GM21737 (cell line): ENCODE measurements around the gene RASSF10.

Experiments
- ATAC-seq: cut with Tn5 transposase; IDR thresholded peaks from one replicate; pipeline ENCODE4 v1.9.1; 2021; ENCODE audit warnings: mild to moderate bottlenecking, moderate library complexity; ENCODE audit not compliant: unreplicated experiment

RASSF10 gene

DNA sequence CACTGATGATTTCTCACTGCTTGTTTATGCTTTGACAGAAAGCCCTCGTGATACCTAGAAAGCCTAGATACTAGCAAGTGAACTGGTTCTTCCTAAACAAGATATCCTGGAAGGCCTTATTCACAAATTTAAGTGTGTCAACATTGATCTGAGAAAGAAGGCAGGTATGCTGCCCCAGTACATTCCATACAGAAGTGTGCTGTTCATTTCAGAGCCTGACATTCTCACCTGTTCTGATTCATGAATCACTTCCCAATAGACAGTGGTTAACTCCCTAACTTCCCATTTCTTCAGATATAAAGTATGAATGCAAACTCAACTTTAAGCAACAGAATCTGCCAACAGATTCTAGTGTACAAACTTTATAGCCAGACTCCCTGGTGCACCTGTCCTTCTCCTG lies 15.5 kb upstream of the RASSF10 start:
- ATAC-seq, result no peak

DNA sequence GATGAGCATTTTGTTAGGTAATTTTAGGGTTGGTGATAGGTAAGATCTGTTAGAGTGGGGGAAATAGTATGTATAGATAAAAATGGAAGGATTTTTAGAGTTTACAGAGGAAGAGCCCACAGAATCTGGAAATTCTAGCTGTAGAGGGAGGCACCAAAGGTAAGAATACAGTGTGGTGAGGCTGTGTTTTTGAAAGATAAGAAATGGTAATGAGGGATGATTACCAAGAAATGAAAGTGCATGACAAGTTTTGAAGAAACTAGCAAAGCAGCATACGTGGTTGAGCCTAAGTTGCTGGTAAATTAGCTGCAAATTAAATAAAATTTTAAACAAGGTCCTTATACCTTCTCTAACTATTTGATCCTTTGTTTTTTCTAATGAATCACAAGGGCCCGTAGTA lies 14.6 kb upstream of the RASSF10 start:
- no peak for ATAC-seq

DNA sequence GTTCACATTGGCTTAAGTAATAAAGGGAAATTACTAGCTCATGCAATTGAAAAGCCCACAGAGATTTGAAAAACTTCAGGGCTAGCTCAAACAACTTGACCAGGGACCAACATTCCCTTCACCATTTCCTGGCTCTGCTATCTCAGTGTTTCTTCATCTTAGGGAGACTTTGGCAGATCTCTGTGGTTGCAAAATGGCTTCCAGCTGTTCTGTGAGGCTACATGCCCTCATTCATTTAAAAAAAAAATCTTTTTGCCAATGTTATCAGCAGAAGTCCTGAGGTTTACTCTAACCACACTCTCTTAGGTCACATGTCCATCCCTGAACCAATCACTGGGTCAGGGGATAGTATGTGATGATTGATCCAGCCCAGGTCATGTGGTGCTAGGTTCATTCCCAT lies 13.9 kb upstream of the RASSF10 start:
- no peak for ATAC-seq

DNA sequence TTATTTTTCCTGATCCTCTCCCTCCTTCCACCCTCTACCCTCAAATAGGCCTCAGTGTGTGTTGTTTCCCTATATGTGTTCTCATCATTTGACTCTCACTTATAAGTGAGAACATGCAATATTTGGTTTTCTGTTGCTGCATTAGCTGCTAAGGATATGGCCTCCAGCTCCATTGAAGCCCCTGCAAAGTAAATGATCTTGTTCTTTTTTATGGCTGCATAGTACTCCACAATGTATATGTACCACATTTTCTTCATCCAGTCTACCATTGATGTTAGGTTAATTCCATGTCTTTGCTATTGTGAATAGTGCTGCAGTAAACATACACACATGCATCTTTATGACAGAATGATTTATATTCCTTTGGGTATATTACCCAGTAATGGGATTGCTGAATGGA lies 13.3 kb upstream of the RASSF10 start:
- no peak for ATAC-seq

DNA sequence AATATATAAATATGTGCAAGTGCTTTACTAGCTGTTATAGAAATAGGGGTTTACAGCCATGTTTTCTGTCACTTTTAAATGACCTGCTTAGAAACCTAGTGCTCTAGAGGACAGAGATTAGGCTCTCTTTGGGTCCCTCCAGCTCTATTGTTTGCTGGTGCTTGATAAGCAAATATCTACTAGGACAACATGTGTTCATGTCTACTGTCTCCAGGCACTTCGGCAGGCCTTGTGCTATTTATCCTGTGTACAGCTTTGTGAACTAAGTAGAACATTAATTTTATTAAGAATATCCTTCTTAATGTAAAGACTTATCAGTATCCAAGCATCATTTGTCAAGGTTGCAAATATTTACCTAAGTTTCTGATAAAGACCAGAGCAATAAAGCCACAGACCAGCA lies 11.9 kb upstream of the RASSF10 start:
- no peak for ATAC-seq

DNA sequence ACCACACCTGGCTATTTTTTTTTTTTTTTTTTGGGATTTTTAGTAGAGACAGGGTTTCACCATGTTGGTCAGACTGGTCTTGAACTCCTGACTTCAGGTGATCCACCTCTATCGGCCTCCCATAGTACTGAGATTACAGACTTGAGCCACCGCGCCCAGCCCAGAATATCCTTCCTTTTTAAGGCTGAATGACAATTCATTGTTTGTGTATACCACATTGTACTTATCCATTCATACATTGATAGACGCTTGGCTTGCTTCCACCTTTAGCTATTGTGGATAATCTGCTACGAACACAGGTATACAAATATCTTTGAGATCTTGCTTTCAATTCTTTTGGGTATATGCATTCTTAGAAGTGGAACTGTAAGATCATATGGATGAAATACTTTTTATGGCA lies 10.8 kb upstream of the RASSF10 start:
- no peak for ATAC-seq

DNA sequence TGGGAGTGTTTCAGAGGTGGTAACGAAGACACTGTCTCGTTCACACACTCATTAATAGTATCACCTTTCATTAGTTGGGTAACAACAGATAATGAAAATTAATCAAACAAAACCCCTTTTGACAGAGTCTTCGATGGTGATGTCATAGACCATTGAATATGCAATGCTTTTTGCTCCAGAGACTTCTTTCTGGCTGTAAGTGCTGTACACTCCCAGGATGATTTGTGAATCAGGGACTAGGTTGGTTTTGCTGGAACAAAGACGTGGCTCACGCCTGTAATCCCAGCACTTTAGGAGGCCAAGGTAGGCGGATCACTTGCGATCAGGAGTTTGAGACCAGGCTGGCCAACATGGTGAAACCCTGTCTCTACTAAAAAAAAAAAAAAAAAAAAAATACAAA lies 9.5 kb upstream of the RASSF10 start:
- ATAC-seq, result no peak

DNA sequence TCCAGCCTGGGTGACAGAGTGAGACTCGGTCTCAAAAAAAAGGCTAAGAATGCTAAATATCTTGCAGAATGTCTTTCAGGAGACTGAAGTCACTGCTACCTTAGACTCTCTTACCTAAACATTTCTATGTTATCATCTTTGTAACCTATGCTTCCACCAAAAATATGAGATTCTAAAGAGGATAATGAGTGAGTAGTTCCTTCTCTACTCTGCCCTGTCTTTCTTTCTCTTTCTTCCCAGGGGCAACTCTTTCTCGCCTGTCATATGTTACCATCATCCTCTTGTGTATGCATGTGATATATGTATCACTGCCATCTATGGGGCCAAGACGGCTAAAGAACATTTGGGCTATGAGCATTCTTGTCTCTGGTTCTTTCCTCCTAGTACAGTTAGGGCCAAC lies 9.0 kb upstream of the RASSF10 start:
- no peak for ATAC-seq

DNA sequence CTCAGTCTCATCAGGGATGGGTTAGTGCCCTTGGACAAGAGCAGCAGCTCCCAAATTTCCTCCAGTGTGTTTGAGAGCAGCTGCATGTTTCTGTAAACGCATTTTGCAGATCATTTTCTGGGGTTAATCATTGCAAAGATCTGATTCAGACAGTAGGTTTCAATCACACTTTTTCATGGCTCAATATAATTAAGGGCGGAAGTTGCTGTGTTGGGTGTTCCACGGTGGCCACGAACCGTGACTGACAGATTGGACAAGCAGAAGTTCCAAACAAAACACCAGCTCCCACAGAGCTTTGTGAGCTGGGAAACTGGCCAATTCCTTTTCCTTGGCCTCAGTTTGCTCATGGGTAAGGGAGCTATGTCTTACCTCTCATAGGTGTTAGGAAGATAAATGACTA lies 8.4 kb upstream of the RASSF10 start:
- no peak for ATAC-seq

DNA sequence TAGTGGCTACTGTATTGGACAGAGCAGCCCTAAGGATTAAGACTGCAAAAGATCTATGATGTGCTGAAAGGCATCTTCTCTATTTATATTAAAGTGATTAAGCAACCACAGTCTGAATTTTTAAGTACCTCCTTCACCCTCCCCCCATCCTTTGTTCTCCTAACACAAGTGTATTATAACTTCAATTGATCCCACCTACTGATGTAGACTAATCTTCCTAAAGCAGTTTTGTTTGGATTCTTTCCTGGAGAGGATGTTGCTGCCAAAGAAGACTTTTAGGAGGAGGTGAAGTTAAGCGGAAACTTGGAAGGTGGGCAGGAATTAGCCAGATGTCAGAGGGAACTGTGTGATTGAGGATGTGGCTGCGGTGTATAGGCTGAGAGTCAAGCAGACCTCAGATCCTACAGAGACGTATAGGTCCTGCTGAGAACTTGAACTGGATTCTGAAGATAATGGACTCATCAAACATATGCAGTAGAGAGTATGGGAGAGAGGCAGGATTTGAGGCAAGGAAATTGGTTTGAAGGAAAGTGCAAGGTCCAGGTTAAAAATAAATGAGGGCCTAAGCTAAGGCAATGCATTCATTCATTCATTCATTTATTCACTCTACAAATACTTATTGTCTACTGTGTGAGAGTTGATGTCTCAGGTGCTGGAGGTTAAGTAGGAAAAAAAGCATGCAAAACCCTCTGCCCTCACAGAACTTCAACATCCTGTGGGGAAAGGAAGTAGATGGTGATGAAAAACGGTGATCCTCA lies 5.2 kb upstream of the RASSF10 start:
- ATAC-seq, result no peak

DNA sequence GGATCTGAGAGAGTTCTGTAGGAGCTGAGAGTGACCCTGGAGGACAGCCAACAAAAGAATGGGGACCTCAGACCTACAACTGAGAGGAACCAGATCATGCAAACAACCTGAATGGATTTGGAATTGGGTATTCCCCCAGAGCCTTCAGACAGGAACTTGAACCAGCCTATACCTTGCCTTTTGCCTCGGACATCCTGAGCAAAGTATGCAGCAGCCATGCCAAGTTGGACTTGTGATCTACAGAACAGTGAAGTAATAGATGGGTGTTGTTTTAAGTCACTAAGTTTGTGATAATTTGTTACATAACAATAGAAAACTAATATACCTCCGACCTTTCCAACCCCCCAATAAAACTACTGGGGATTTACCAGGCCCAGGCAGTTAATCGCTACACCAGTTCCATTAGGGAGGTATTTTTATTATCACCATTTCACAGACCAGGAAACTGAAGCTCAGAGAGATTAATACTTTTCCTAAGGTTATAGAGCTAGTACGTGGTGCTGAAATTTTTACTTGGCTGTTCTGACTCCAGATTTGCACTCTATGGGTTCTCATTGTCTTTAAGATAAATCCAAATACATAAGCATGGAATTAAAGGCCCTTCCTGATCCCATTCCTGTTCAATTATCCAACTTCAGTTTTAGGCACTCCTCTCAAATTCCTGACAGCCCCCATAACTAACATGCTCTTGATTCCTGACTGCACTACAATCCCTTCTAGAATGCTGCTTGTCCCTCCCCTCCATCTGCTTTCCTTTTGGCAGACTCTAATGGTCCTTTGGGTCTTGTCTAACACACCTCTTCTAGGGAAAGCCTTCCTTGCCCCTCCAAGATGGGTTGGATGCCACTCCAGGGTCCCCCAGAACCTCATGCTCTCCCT lies 1.7 kb upstream of the RASSF10 start:
- no peak for ATAC-seq

DNA sequence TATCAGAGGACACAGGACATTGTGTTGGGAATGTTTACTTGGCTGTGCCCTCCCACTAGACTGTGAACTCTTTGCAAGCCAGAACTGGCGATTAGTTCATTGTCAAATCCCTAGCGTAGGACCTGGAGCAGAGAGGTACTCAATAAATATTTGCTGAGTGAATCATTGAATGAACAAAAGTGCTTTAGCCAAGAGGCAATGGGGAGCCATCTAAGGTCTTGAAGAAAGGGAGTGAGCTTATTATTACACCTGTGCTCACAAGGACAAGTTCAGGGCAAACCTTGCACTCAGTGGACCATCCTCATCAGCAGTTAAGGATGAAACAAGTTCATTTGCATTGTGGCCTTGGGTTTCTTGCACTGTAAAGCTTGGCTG lies 1.1 kb upstream of the RASSF10 start:
- no peak for ATAC-seq

DNA sequence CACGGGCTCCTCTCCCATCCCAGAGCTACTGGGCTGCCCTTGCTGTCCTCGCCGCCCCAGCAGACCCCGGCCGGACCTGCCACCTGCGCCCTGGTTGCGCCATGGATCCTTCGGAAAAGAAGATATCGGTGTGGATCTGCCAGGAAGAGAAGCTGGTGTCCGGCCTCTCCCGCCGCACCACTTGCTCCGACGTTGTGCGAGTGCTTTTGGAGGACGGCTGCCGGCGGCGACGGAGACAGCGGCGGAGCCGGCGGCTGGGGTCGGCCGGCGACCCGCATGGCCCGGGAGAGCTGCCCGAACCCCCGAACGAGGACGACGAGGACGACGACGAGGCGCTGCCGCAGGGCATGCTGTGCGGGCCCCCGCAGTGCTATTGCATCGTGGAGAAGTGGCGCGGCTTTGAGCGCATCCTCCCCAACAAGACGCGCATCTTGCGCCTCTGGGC lies 382 bp downstream of the RASSF10 start:
- ATAC-seq, result no peak

DNA sequence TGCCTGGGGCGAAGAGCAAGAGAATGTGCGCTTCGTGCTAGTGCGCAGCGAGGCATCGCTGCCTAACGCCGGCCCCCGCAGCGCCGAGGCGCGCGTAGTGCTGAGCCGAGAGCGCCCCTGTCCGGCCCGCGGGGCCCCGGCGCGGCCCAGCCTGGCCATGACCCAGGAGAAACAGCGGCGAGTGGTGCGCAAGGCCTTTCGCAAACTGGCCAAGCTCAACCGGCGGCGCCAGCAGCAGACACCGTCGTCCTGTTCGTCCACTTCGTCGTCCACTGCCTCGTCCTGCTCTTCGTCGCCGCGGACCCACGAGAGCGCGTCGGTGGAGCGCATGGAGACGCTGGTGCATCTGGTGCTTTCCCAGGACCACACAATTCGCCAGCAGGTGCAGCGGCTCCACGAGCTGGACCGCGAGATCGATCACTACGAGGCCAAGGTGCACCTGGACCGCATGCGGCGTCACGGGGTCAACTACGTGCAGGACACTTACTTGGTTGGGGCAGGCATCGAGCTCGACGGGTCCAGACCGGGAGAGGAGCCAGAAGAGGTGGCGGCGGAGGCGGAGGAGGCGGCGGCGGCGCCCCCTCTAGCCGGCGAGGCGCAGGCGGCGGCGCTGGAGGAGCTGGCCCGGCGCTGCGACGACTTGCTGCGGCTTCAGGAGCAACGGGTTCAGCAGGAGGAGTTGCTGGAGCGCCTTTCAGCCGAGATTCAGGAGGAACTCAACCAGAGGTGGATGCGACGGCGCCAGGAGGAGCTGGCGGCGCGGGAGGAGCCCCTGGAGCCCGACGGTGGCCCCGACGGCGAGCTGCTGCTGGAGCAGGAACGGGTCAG lies 1.0 kb downstream of the RASSF10 start:
- no peak for ATAC-seq

DNA sequence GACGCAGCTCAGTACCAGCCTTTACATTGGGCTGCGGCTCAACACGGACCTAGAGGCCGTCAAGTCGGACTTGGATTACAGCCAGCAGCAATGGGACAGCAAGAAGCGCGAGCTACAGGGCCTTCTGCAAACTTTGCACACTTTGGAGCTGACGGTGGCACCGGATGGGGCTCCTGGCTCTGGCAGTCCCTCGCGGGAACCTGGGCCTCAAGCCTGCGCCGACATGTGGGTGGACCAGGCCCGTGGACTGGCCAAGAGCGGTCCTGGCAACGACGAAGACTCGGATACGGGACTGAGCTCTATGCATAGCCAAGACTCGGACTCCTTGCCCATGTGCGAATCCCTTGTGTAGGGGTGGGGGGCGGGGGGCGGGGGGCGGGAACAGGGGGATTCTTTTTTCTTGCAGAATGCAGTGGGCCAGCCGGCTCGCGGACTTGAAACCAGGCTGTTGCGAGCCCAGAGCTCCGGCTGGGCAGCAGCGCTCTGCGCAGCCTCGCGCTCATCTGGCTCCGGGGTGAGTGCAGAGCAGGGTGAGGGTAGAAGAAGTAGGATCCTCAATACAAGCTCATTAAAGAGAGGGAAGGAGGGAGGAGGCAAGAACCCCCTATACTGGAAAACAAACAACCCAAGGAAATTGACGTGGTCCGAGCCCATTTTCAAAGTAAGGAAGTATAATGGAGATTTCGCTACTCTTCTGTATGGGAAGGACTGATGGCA lies 1.8 kb downstream of the RASSF10 start:
- ATAC-seq, result no peak

DNA sequence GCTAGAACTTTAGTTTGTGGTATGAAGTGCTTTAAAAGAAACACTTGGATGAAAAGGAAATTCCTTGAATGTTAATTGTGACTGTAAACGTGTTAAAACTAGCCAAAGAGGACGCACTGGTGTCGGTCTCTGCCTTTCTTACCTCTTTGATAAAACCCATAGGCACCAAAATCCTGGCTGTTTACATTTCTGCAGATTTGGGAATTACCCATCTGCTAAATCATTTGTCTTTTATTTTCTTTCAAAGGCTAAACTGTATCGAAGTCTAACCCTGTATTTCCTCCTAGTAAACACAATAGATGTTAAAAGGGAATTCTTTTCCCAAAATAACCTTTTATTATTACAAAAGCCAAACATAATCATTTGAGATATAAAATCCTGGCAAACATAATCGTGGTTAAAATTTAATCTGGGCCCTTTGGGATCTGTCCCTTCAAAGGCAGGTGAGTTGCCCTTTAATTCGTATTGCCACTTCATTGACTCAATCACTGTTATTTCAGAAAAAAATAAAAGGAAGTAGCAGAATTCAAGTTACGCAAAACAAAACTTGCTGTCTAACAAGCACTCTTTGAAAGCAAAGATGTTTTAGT lies 2.4 kb downstream of the RASSF10 start:
- no peak for ATAC-seq

DNA sequence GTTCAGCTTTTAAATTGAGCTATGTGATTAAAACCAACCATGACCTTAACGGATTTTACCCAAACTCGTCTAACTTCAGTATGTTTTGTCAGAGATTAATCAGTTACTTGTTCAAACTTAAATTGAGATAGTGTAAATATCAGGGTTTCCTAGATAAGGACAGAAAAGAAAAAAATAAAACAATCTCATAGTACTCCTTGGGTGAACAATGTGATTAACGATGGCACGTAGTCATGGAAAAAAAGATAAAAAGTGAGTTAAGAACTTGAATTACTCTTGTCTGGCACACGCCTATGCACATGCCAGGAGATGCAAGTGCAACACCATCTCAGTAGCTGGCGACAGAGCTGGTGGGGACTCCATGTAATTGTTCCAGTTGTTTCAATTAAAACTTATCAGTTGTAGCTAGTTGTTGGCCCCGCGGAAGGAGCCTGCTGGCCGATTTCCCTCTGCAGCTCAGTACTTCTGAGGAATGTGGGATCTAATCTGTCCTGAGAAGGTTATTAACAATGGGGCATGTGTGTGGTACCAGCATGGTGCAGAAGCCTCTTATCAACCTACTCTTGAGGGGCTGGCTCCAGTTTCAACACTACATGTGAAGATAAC lies 3.0 kb downstream of the RASSF10 start:
- ATAC-seq, result no peak

DNA sequence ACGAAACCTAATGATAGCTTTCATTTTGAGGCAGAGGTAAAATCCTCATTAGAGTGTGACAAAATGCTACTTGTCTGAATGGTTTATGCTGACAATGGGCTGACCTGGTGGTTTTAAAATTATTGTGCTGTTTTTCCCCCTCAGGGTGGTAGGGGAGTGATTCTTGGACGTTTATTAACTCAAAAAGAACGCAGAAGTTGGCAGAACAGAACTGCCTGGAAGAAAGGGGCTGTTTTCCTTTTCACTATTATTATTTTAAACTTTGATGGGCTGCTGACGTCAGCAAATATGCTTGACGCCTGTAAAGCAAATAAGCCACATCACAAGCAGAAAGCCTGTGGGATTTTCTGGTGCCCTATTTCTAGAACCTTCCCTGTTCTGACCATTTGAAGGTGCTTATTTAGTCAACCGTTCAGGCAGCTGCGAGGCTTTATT lies 4.0 kb downstream of the RASSF10 start:
- no peak for ATAC-seq

DNA sequence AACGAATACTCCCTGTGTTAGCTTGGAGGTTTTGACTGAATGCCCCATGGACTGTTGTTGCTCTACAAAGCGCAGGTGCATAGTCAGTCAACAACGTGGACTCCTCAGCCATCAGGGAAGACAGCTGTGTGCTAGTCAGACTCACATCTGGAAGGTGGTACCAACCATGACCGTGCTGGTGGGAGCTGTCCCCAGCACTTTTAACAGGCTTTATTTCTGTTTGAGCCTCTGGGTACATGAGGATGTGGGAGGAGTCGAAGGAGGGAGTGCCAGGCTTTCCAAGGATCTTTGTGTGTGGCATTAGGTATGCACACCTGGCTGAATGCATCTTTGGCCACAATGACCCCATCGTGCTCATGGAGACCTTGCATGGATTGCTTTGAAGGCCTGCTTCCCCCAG lies 6.6 kb downstream of the RASSF10 start:
- ATAC-seq, result no peak

DNA sequence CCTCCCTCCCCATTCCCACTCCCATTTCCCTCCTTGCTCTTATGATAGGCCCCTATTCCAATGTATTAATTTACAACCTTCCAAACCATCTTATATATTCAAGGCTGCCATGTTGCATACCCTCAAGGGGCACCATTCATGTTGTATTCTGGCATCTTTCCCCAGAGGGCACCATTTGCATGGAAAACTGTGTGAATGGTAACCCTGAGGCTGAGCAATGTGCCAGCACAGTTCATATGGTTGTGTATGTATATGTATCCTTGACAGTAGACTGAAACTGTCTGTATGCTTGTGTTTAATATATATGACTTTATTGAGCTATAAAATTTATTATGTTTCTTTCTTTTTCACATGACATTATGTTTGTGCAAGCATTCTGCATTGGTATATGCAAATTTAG lies 7.3 kb downstream of the RASSF10 start:
- ATAC-seq, result no peak
